Heart left ventricle (tissue), 13 donors: ENCODE measurements around the gene SMURF1.

Experiments
- CTCF ChIP-seq, 12 donors: fragments of 200-600 bp; sonication (generic) in 4 of 12; IDR thresholded peaks; one replicate each; pipeline versions ENCODE4 v1.5.0 to v1.8.0; 2018 to 2022; ENCODE audit warnings: antibody characterized with exemption in 12 of 12, mild to moderate bottlenecking in 5 of 12
- POLR2A ChIP-seq, 2 donors: fragments of 450-650 bp; IDR thresholded peaks; one replicate each; pipeline ENCODE4 v1.6.1; 2017; ENCODE audit warnings: antibody characterized with exemption in 2 of 2, mild to moderate bottlenecking in 2 of 2, moderate library complexity in 2 of 2
- donor health status: ischemic (EF 13 %, LVEDD 7.1; RV severe dilation, severe dysfunction).
- donor health status: DM: no; HTN: yes; CAD: no.
- donor health status: DM: no; HTN: no; CAD: no.
- donor health status: ischemic (EF 25% LVEDD 6.9; RV normal size, moderate dysfunction).
- donor health status: ischemic (EF 25% LVEDD 5.7; RV mildly dilated, moderate dysfunction).
- donor health status: ischemic (EF 35%, LVEDD 5.7; RV mildly dilated, moderate dysfunction).
- donor health status: nonischemic (EF 11% LVEDD 7.7; RV severe dilation, severe dysfunction).
- donor health status: DM: yes; HTN: yes; CAD: no.
- donor health status: PGD.
- donor health status: ischemic (EF 29% LVEDD 5.4; RV normal size, mild dysfunction).
- donor health status: nonischemic (EF 23%, LVEDD 6.1; RV moderate dilation, normal function).

GRCh38 chr7:99073839-99074446 is 70.0 kb downstream of the SMURF1 start:
- no peak for TF ChIP-seq CTCF (IDR thresholded peaks at IDR 0.05)
- no peak for TF ChIP-seq POLR2A (IDR thresholded peaks at IDR 0.05)
